HG02642 (cell line): ENCODE data around the gene TBX10.
"Not testable (repeated sequence)": the region's sequence is repeated elsewhere in the genome, so short reads cannot be mapped to it uniquely, and the experiment has no call there.

Experiments
- ATAC-seq: cut with Tn5 transposase; IDR thresholded peaks from one replicate; pipeline ENCODE4 v1.9.1; 2021; ENCODE audit warnings: mild to moderate bottlenecking; ENCODE audit not compliant: unreplicated experiment, poor library complexity

Gene TBX10

DNA sequence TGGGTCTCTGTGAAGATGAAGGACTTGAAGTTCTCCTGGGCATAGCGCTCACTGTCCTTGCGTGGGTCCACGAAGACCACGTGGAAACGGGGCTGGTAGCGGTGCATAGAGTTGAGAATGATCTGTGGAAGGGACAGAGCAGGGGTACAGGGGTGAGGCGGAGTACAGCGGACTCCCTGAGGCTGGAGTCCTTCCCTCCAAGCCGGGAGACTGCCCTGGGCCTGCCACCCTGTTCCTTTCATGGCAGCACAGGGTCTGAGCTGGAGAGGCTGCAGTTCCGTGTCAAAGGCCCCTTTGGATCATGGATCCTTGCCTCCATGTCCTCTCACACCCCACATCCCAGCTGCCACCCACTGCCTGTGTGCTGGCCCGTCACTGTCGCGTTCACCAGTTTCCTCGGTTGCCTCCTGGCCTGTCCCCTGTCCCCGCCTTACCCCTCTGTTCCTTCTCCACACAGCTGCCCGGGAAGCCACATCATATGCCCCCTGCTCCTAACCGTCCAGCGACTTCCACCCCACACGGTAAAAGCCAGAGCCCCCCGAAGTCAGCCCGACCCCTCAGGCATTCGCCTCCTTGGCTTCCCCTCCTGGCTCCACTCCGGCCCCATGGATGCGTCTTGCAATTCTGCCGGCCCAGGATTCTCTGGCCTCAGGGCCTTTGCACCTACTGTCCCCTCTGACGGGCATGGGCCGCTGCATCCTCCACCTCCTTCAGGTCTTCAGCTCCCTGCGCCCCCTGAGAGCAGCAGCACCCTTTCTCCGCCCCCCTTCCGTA, 6.4 kb downstream of the TBX10 start:
- ATAC-seq = no peak

DNA sequence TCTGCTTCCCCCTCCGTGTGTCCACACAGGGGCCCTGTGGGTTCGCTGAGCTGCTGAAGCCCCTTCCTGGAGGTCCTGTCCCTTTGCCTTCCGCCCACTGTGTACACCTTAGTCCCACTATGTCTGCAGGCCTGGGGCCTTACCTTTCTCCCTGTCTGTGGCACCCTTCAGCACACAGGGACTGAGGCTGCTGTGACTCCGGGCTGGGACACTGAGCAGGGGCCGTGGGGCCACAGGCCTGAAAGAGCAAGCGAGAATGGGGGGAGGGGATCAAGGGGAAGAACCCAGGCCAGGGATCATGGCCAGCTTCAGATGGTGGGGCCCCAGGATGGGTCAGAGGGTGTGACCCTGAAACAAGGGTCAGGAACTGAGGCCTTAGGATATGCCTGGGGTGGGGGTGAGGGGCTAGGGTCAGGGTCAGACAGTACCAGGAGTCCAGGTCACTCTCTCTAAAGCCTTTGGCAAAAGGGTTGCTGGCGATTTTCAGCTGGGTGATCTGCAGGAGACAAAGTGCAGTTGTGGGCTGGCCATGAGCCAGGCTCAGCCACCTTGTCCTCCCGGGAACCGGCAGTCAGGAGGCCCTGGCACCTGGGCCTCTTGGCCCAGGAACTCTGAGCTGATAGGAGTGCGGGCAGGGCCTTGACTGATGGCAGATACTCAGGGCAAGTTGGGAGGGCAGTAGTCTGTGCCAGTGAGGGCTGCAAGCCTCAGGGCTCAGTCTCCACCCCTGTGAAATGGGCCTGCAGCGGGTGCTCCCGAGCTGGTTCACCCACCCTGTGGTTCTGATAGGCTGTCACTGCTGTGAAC, 7.2 kb downstream of the TBX10 start:
- ATAC-seq = no peak

DNA sequence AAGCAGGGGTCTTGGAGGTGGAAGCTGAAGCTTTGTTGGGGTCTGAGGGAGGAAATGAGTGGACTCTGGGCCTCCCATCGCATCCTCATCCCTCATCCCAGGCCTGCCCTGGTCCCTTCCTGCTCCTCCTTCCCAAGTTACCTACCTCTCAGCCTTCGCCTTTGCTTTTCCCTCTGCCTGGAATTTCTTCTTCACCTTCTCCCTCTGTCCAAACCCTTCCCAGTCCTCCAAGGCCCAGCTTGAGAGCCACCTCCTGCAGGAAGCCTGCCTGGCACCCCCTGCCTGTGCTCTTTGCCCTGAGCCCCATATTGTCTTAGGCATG, 7.7 kb downstream of the TBX10 start:
- ATAC-seq = no peak

GRCh38 chr11:67631411-67631810, 8.2 kb downstream of the TBX10 start:
- no peak for ATAC-seq

GRCh38 chr11:67630943-67631331, 8.6 kb downstream of the TBX10 start:
- ATAC-seq = no peak

- peak; percentile 65 for ATAC-seq
These were observed 9.2 kb downstream of the TBX10 start for GRCh38 chr11:67630228-67630942.

GRCh38 chr11:67629386-67630227, 10.0 kb downstream of the TBX10 start, which contains the start of gene NUDT8:
NUDT8 (minus strand) TSS chr11:67629937; CDS start chr11:67629911, 26 bp downstream.
- ATAC-seq = peak; percentile 48

DNA sequence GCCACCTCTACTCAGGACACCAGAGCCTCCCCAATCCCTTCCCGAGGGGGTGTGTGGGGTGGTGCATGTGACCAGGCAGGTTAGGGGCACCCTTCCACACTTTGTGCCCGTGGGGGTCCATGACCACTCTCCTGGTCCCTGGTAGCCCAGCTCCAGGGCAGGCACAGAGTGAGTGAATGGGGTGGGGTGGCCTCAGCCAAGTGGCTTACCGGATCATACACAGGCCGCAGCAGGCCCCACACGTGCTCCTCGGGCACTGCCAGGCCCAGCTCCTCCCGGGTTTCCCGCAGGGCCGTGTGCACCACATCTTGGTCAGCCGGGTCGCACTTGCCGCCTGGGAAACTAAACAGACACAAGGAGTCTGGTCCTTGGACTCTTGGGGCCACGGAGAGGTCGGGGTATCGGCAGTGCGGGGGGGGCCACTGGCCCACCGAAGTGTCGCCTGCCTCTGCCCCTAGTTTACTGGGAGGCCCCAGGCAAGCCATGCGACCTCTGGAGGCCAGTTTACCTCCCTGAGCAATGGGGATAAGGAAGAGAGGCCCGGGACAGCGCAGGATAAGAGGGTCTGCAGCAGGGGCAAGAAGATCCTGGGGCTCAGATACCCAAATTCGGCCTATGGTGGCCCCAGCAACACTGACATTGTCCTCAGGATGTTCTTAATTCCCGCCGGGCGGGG, 10.7 kb downstream of the TBX10 start:
- no peak for ATAC-seq

- ATAC-seq = no peak
These were observed 11.5 kb downstream of the TBX10 start for GRCh38 chr11:67627812-67628624.

DNA sequence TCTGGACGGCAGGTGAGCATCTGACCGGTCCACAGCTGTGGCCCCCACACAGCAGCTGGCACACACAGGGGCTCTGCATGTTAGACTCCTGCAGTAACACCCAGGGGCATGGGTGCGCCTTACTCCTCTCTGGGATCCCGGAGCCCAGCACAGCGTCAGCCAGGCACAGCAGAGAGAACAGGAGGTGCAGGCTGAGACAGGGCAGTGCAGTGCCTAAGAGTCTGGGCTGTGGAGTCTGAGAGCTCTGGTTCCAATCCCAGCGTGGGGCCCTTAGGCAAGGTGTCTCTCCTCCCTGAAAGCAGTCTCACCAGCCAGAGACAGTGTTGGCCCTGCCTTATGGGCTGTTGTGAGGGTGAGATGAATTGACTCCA, 12.1 kb downstream of the TBX10 start:
- ATAC-seq = no peak

DNA sequence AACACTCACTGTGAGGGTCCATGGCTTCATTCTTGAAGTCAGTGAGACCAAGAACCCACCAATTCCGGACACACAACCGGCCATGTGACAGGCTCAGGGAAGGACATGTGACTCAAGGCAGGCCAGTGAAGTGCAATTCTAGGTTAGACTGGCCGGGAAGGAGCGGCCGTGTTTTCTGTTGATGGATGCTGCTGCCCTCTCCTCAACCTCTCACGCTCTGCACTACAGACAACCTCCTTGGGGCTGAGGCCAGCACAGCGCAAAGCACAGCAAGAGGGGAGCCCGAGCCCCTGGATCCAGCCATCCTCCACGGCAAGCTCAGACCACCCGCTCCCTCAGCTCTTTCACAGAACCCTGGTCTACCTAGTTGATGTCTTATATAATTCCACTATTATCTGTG, 12.6 kb downstream of the TBX10 start:
- no peak for ATAC-seq

DNA sequence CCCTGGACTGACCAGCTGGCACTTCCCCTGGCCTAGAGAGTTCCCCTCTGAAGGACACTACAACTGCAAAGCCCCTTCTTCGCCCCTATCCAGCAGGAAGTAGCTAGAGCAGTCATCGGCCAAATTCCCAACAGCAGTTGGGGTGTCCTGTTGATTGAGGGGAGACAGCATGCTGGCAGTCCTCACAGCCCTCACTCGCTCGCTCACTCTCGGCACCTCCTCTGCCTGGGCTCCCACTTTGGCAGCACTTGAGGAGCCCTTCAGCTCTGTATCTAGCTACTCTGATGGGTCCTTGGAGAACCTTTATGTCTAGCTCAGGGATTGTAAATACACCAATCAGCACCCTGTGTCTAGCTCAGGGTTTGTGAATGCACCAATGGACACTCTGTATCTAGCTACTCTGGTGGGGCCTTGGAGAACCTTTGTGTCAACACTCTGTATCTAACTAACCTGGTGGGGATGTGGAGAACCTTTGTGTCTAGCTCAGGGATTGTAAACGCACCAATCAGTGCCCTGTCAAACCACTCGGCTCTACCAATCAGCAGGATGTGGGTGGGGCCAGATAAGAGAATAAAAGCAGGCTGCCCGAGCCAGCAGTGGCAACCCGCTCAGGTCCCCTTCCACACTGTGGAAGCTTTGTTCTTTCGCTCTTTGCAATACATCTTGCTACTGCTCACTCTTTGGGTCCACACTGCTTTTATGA, 13.3 kb downstream of the TBX10 start:
- not testable (repeated sequence) for ATAC-seq

DNA sequence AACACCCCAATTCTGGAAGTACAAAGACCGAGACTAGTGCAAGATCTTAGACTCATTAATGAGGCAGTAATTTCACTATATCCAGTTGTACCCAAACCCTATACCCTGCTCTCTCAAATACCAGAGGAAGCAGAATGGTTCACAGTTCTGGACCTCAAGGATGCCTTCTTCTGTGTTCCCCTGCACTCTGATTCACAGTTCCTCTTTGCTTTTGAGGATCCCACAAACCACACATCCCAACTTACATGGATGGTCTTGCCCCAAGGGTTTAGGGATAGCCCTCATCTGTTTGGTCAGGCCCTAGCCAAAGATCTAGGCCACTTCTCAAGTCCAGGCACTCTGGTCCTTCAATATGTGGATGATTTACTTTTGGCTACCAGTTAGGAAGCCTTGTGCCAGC, 15.8 kb downstream of the TBX10 start:
- not testable (repeated sequence) for ATAC-seq

DNA sequence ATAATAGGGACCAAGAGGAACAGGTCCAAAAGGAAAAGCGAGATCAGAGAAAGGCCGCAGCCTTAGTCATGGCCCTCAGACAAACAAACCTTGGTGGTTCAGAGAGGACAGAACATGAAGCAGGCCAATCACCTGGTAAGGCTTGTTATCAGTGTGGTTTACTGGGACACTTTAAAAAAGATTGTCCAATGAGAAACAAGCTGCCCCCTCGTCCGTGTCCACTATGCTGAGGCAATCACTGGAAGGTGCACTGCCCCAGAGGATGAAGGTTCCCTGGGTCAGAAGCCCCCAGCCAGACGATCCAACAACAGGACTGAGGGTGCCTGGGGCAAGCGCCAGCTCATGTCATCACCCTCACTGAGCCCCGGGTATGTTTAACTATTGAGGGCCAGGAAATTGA, 16.7 kb downstream of the TBX10 start:
- not testable (repeated sequence) for ATAC-seq

DNA sequence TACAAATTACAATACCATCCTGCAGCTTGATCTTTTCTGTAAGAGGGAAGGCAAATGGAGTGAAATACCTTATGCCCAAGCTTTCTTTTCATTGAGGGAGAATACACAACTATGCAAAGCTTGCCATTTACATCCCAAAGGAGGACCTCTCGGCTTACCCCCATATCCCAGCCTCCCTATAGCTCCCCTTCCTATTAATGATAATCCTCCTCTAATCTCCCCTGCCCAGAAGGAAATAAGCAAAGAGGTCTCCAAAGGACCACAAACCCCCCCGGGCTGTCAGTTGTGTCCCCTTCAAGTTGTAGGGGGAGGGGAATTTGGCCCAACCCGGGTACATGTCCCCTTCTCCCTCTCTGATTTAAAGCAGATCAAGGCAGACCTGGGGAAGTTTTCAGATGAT, 17.6 kb downstream of the TBX10 start:
- ATAC-seq = not testable (repeated sequence)

- not testable (repeated sequence) for ATAC-seq
These were observed 18.9 kb downstream of the TBX10 start for GRCh38 chr11:67620621-67621020.

GRCh38 chr11:67619683-67620618, 19.6 kb downstream of the TBX10 start:
- not testable (repeated sequence) for ATAC-seq
